GM12891 (cell line): Measurements from ENCODE around the gene BNC2.
"Not testable (repeated sequence)": the region's sequence is repeated elsewhere in the genome, so short reads cannot be mapped to it uniquely, and the experiment has no call there.

Experiments used
- POLR2A ChIP-seq: IDR thresholded peaks from 2 replicates; pipeline ENCODE4 v1.6.1; 2011; ENCODE audit warnings: low read depth, low read length, control low read depth
- POLR2AphosphoS5 ChIP-seq: IDR thresholded peaks from 2 replicates; pipeline ENCODE4 v1.6.1; 2011; ENCODE audit warnings: low read depth, low read length, control low read depth

GRCh38 chr9:16882440-16882839 is 12.0 kb upstream of the BNC2 start:
- TF ChIP-seq POLR2AphosphoS5, POLR2A: not testable (repeated sequence)
